HG03108 (cell line): ENCODE measurements around the gene BRMS1.

ENCODE experiments used
- ATAC-seq: cut with Tn5 transposase; IDR thresholded peaks from one replicate; pipeline ENCODE4 v1.9.1; 2021; ENCODE audit warnings: moderate library complexity; ENCODE audit not compliant: unreplicated experiment

BRMS1 gene

DNA sequence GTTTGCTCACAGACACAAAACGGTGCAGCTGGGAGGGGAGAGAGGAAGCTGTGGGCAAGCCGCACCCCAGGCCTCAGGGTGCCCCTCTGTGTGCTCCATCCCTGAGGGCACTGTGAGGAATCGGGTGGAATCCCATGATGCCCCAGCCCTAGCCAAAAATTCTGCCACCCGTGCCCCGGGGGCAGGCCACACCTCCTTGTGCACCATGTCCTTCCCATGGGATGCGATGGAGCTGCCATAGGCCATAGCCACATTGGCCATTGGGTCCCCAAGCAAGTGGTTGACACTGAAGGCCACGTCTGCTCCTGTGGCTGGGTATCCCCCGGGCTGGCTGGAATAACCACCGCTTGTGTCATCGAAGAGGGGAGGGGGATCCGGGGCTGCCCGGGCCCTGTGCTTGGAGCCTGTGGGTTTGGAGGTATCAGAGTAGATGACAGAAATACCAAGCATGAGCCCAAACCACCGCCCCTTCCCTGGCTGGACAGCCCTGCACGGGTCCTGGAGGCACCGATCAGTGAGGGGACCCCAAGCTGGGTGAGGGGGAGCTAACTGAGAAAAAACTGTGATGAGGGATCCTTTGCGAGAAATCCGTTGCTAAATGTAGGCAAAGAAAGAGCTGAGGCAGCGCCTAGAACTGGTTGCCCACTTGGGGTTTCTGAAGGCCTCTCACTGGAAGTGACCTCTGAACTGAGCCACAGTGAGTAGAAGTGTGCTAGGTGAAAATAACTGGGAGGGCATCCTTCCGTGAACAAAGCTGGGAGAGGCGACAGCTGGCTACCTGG lies 56.8 kb downstream of the BRMS1 start:
- no peak for ATAC-seq
